Muscle of leg (tissue), 11 donors: ENCODE measurements around the gene TXNL1. TPM values are rescaled to one million over a fixed set of nuclear protein-coding genes. Genes with fewer than 3 reads are reported as not detected.
"Not testable (repeated sequence)": the region's sequence is repeated elsewhere in the genome, so short reads cannot be mapped to it uniquely, and the experiment has no call there.

Experiments
- DNase-seq: peaks from one replicate; pipeline ENCODE4 v3.0.0; 2013
- H3K27ac ChIP-seq: one replicate; pipeline ENCODE4 v1.5.1; 2013; ENCODE audit warnings: mild to moderate bottlenecking, low read length, control low read depth
- H3K27me3 ChIP-seq: one replicate; pipeline ENCODE4 v1.6.1; 2013; ENCODE audit warnings: low read length; ENCODE audit not compliant: control insufficient read depth, insufficient read depth
- H3K36me3 ChIP-seq: one replicate; pipeline ENCODE4 v1.6.1; 2013; ENCODE audit warnings: low read length; ENCODE audit not compliant: control insufficient read depth, insufficient read depth
- H3K4me1 ChIP-seq: one replicate; pipeline ENCODE4 v1.6.1; 2013; ENCODE audit warnings: low read length; ENCODE audit not compliant: control insufficient read depth, insufficient read depth
- H3K4me3 ChIP-seq: one replicate; pipeline ENCODE4 v1.5.1; 2013; ENCODE audit warnings: low read length, control low read depth
- H3K9me3 ChIP-seq: replicated peaks from 2 replicates; pipeline ENCODE4 v1.6.1; 2013; ENCODE audit warnings: low read depth, low read length; ENCODE audit not compliant: control insufficient read depth
- WGBS: methylation state at CpG from one replicate; pipeline ENCODE4 v1.1.5; 2013; ENCODE audit warnings: missing lambda C conversion rate; ENCODE audit not compliant: insufficient coverage; 5-methylcytosine and 5-hydroxymethylcytosine counted together
- polyA plus RNA-seq, 8 donors: library from polyadenylated mRNA; unstranded; fragments of 120-200 nt; gene quantifications; one replicate each; pipeline versions ENCODE4 v1.2.1 to v1.2.3, GENCODE V29; 2013; ENCODE audit warnings: inconsistent platforms in 1 of 8, low replicate concordance in 1 of 8; ENCODE audit not compliant: insufficient read length in 8 of 8, insufficient read depth in 1 of 8
- total RNA-seq: library from RNA; stranded (reverse); fragments of 120-200 nt; gene quantifications from one replicate; pipeline ENCODE4 v1.2.4, GENCODE V29; 2013

TXNL1 gene
- total and polyA plus RNA-seq, 9 donors = 54.6 to 125 (median 103) TPM

DNA sequence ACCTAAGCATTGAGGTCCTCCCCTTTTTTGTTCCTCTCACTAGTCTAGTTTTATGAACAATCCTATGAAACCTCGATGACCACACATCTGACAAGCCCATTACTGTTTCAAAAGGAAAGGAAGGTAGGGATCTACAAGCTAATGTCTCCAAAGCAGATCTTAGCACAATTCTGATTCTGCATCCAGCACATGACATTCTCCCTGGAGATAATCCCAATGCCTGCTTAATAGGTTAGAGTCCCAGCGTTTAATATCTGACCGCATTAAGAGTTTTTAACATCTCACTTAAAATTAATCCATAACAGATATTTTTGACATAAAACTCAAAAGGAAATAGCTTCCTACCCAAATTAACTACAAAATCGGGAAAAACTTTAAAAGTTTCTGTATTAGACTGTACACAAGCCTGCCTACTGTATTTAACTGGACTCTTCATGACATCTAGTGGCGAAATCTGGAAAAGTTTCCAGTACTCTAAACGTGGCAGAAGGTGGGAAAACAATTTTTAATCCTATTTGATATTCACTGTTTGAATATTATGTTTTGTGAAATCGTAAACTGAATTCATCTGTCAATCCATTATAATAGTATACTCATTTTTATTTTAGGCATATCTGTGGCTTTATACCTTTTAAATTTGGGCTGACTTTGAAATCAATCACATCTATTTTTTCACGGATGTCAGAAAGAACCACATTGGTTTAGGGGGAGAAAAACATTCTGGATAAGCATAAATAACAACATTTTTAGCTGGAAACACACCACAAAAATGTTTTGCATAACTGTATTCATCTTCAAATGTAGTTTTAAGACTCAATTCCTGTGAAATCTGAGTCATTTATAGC lies 62.4 kb downstream of the TXNL1 start:
- WGBS = 39% methylated on average over 2 of the region's 8 CpGs
- peak overlapping the region; percentile 82 for H3K27ac ChIP-seq

DNA sequence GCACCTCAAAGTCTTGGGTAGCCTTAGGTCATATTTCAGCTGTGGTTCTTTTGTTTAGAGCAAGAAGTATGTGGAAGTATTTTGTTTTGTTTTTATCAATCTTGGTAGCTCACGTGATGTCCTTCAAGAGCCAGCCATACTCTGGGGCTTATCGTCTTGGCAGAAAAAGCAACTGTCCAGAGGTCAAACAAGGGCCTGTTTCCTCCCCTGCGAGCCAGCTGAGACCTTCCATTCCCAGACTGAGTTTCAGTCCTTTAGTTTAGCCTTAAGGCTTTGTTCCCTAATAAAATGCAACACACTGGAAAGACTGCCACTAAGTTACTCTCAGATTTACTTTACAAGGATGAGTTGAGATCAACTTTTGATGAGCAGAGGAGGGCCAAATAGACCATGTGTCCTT lies 63.5 kb downstream of the TXNL1 start:
- Histone ChIP-seq H3K36me3 (no peaks in the 10 kb centered on the region), H3K9me3 (no peaks in the 10 kb centered on the region), H3K4me3 (no peak overlapping the region), H3K4me1 (peaks cover 13% of the 10 kb centered on the region), H3K27me3 (no peaks in the 10 kb centered on the region), H3K27ac (peak overlapping the region; percentile 82)
- peak; percentile 90 for DNase-seq
- 53% methylated on average over 2 of the region's 3 CpGs for WGBS

More for the DNA sequence above, 62.4 kb downstream of the TXNL1 start:
- H3K27me3 ChIP-seq = no peaks in the 10 kb centered on the region
- no peak overlapping the region for H3K4me3 ChIP-seq
- peak; percentile 90 for DNase-seq
- H3K9me3 ChIP-seq = no peaks in the 10 kb centered on the region
- no peaks in the 10 kb centered on the region for H3K36me3 ChIP-seq
- peaks cover 13% of the 10 kb centered on the region for H3K4me1 ChIP-seq

DNA sequence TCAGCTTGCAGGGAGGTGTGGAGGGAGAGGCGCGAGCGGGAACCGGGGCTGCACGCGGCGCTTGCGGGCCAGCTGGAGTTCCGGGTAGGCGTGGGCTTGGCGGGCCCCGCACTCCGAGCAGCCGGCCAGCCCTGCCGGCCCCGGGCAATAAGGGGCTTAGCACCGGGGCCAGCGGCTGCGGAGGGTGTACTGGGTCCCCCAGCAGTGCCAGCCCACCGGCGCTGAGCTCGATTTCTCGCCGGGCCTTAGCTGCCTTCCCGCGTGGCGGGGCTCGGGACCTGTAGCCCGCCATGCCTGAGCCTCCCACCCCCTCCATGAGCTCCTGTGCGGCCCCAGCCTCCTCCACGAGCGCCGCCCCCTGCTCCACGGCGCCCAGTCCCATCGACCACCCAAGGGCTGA lies 66.1 kb downstream of the TXNL1 start:
- not testable (repeated sequence) for H3K9me3 ChIP-seq, H3K27ac ChIP-seq, H3K4me3 ChIP-seq, DNase-seq, H3K27me3 ChIP-seq, H3K36me3 ChIP-seq
- H3K4me1 ChIP-seq = peaks cover 13% of the 10 kb centered on the region
- WGBS = 98% methylated on average over 29 of the region's 36 CpGs

DNA sequence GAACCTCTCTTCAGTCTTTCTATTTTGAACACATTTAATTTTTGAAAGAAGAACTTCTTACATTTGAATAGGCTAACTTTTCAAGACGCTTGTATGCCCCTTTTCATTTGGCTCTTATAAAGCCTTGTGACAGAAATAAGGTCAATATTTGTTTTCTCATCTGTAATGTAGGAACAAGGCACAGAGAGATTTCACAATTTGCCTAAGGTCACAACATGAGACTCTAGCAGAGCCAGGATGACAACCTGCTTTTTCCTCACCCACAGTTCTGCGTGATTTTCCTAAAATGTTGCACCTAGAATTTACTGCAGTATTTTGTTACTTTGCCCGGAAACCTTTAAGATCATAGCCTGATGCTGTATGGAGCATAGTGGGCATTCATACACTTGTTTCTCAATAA lies 67.4 kb downstream of the TXNL1 start:
- H3K4me3 ChIP-seq = no peak overlapping the region
- H3K36me3 ChIP-seq = no peaks in the 10 kb centered on the region
- no peaks in the 10 kb centered on the region for H3K27me3 ChIP-seq
- H3K4me1 ChIP-seq = peaks cover 14% of the 10 kb centered on the region
- no peaks in the 10 kb centered on the region for H3K9me3 ChIP-seq
- H3K27ac ChIP-seq = no peak overlapping the region
- WGBS = no CpG with 5 or more reads among the region's 3 CpGs
- DNase-seq = no peak

DNA sequence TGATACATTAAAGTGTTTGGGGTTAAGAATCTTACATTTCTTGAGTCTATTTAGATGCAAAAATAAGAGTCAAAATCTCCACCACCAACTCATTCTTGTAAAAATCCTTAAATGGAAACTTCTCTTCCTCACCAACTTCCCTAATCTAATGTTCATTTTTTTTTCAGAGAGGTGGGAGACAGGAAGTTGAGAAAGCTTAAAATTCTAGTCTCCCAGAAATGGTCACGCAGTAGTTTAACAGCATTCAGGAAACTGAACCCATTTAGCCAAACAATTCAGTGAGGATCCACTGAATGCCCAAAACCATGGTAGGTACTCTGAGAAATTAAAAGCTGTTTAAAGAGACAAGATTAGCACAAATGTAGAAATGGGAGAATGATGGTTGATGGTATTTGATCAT lies 69.0 kb downstream of the TXNL1 start:
- Histone ChIP-seq H3K27me3 (no peaks in the 10 kb centered on the region), H3K9me3 (no peaks in the 10 kb centered on the region), H3K4me3 (no peak overlapping the region), H3K36me3 (no peaks in the 10 kb centered on the region), H3K4me1 (peaks cover 9% of the 10 kb centered on the region), H3K27ac (no peak overlapping the region)
- WGBS = no CpG with 5 or more reads among the region's 1 CpG
- DNase-seq = peak; percentile 55

DNA sequence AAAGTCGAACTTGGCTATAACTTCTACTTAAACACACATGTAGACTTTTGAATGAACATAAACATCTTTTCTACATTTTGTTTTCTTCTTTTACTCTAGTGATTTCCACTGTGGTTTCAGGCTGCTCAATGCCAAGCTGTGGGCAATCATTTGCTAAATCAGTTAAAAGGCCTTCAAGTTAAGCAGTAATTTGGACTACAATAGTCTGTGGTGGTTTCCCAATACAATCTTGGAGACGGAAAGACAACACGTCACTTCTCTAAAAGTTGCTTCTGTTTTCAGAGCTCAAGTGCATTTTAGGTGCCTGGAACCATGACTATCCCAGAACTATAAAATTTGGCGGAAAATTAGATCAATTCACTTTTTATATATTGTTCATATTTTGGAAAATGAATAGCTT lies 69.4 kb downstream of the TXNL1 start:
- peak overlapping the region; percentile 9 for H3K27ac ChIP-seq
- H3K9me3 ChIP-seq = no peaks in the 10 kb centered on the region
- peak; percentile 69 for DNase-seq
- H3K36me3 ChIP-seq = no peaks in the 10 kb centered on the region
- H3K27me3 ChIP-seq = no peaks in the 10 kb centered on the region
- WGBS = no CpG with 5 or more reads among the region's 4 CpGs
- no peak overlapping the region for H3K4me3 ChIP-seq
- H3K4me1 ChIP-seq = peaks cover 9% of the 10 kb centered on the region

DNA sequence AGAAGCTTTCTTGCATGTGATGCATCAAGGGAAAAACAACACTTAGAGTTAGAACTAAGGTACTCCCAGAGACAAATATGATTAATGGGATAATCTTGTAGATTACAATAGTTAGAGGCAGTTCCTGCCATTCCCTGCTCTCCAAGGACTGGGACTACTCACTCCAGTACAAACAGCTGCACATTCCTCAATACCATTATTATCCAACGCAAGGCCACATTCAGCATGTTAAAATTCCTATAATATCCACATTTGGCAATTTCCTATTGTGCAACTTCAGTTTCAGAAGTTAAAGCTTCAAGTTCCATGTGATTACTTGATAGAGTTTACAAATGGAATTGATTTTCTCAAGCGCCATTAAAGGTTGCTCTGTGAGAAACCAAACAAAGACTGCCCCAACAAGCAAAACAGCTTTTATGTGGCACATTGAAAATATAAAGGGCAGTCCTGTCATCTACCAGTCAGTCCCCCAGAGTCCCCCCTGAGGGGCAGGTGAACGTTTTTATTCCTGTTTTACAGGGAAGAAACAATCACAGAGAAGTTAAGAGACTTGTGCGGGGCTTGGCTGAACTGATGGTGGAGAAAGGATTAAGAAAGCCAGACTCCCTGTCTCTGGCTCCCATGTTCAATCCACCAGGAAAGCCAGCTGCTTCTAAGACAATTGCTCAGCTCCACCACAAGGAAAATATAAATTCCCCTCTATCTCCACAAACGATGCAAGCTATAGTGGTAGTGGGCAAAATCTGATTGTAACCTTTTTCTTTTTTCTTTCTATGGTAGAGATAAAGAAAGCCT lies 72.6 kb downstream of the TXNL1 start:
- peak overlapping the region; percentile 81 for H3K27ac ChIP-seq
- WGBS = 20% methylated on average over 1 of the region's 5 CpGs

DNA sequence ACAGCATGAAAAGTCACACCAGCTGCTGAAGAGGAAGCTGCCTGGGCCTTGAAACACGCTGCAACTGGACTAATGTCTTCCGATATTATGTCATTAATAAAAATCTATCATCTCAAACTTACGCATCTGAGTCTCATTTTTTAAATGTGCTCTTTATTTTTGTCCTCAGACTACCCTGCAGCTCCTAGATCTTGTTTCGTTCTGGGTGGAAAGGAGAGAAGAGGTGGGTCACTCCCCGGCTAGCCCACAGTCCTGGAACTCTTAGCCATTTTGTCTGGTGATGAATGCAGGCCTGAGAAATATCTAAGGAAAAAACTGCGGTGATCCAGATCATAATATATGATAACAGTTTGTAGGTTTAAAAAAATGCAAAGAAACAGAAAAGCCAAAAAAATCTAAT lies 73.3 kb downstream of the TXNL1 start:
- H3K36me3 ChIP-seq = no peaks in the 10 kb centered on the region
- H3K27ac ChIP-seq = peak overlapping the region; percentile 81
- no peaks in the 10 kb centered on the region for H3K27me3 ChIP-seq
- peaks cover 25% of the 10 kb centered on the region for H3K4me1 ChIP-seq
- no peaks in the 10 kb centered on the region for H3K9me3 ChIP-seq
- H3K4me3 ChIP-seq = no peak overlapping the region
- 29% methylated on average over 2 of the region's 6 CpGs for WGBS
- DNase-seq = peak; percentile 90

More for the DNA sequence above, 72.6 kb downstream of the TXNL1 start:
- Histone ChIP-seq H3K4me3 (no peak overlapping the region), H3K27me3 (no peaks in the 10 kb centered on the region), H3K36me3 (no peaks in the 10 kb centered on the region), H3K4me1 (peaks cover 25% of the 10 kb centered on the region), H3K9me3 (no peaks in the 10 kb centered on the region)
- peak; percentile 97 for DNase-seq

DNA sequence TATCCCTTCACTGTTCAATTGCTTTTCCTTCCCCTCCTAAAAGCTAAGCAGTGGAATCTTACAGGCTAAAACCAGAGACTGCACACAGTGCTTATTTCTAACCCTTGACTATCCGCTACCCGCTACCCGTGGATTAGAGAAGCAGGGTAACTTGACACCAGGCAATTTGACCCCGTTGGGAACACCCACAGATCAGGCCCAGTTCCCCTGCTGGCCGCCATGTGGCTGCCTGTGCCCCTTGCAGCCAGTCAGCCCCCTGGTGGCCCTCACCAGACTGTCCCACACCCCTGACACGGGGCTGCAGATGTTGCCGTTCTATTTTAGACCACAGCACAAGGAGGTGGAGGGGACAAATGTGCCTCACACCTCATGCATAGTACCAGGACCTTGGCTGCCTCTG lies 74.8 kb downstream of the TXNL1 start:
- DNase-seq = peak; percentile 44
- 68% methylated on average over 7 of the region's 7 CpGs for WGBS
- no peaks in the 10 kb centered on the region for H3K27me3 ChIP-seq
- H3K4me1 ChIP-seq = peaks cover 25% of the 10 kb centered on the region
- H3K9me3 ChIP-seq = no peaks in the 10 kb centered on the region
- peak overlapping the region; percentile 71 for H3K27ac ChIP-seq
- no peaks in the 10 kb centered on the region for H3K36me3 ChIP-seq
- no peak overlapping the region for H3K4me3 ChIP-seq

DNA sequence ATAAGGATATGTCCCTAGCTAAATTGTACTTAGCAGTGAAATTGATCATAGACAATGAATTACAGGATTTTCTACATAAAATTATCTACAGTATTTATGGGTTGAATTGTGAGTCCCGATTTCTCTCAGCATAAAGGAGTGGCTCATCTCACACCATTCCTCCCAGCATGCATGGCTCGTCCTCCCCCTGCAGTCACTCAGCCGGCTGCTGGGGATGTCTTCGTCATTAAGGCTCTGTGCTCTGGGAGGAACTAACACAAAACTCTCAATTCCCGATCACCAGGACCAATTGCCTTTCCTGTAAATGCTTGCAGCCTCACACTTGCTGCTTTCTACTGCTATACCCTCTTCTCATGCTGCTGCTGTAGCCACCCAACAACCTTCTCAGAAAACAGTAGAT lies 75.9 kb downstream of the TXNL1 start:
- DNase-seq = no peak
- Histone ChIP-seq H3K4me3 (no peak overlapping the region), H3K36me3 (no peaks in the 10 kb centered on the region), H3K27ac (no peak overlapping the region), H3K27me3 (no peaks in the 10 kb centered on the region), H3K4me1 (peaks cover 25% of the 10 kb centered on the region), H3K9me3 (no peaks in the 10 kb centered on the region)
- 56% methylated on average over 4 of the region's 5 CpGs for WGBS
